Esophagus muscularis mucosa (tissue), 4 donors: Measurements from ENCODE around the gene MIPOL1.

ENCODE experiments used
- EP300 ChIP-seq: sonication (generic); formaldehyde crosslinking; IDR thresholded peaks from one replicate; pipeline ENCODE4 v1.6.1; 2017; ENCODE audit warnings: antibody characterized with exemption
- POLR2A ChIP-seq: fragments of 450-650 bp; IDR thresholded peaks from one replicate; pipeline ENCODE4 v1.6.1; 2017; ENCODE audit warnings: antibody characterized with exemption, moderate library complexity, mild to moderate bottlenecking, low read depth
- TF ChIP-seq, protein P1 (sequence below), 3 experiments: fragments of 200-600 bp in 2 of 3; fragments of 450-650 bp in 1 of 3; sonication (generic) in 2 of 3; IDR thresholded peaks; one replicate each; pipeline ENCODE4 v1.5.1; 2017 to 2019; ENCODE audit warnings: antibody characterized with exemption in 3 of 3, mild to moderate bottlenecking in 2 of 3, moderate library complexity in 1 of 3

DNA sequence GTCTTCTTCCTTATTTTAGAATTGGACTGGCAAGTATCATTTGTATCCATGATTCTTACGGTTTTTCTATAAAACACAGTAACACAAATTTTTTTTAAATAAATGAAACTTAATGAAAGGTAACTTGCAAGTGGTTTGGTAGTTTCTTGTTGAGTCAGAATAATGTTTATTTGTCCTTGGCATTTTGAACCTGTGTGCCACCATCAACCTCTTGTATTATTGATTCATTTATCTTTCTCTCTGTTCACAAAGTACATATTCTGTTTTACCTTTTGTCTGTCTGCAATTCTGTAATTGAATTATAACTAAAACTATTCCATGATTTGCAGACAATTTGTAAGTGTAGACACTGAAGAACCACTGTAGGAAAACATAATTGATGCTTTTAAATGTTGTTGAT, 54.7 kb downstream of the MIPOL1 start:
- TF ChIP-seq, protein P1, sequence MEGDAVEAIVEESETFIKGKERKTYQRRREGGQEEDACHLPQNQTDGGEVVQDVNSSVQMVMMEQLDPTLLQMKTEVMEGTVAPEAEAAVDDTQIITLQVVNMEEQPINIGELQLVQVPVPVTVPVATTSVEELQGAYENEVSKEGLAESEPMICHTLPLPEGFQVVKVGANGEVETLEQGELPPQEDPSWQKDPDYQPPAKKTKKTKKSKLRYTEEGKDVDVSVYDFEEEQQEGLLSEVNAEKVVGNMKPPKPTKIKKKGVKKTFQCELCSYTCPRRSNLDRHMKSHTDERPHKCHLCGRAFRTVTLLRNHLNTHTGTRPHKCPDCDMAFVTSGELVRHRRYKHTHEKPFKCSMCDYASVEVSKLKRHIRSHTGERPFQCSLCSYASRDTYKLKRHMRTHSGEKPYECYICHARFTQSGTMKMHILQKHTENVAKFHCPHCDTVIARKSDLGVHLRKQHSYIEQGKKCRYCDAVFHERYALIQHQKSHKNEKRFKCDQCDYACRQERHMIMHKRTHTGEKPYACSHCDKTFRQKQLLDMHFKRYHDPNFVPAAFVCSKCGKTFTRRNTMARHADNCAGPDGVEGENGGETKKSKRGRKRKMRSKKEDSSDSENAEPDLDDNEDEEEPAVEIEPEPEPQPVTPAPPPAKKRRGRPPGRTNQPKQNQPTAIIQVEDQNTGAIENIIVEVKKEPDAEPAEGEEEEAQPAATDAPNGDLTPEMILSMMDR (IDR thresholded peaks at IDR 0.05): no peak
- TF ChIP-seq POLR2A: no peak
- no peak for TF ChIP-seq EP300
